ENCODE data around the gene GTF2A1. TPM values are rescaled to one million over a fixed set of nuclear protein-coding genes. Genes with fewer than 3 reads are reported as not detected.

The GTF2A1 gene
- total RNA-seq, 1 experiment from 2014 or later = 34.4 TPM

DNA sequence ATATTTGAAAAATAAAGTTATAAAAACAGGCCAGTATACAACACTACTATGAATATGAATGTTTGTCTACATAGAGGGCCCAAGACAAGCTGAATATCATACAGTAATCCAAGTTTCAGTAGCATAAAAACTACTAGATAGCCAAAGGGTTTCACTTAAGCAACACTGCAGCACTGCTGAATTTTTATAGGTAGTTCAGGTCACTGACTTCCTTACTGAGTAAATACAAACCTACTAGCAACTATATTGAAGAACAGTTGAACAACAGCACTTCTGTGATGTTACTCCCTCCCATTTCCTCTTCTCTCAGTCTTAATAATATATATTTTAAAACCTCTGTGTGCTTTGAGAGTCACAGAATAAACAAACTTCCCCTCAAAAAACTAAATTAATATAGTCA lies 42.7 kb downstream of the GTF2A1 start:
- intact Hi-C loops (cut with micrococcal nuclease; ENCODE audit: unreplicated experiment) = loop anchor here (10.0 kb wide), 1 partner anchor 223 kb away; the partner anchor contains the start of gene TSHR
- POLR2A ChIA-PET = no interaction called here

DNA sequence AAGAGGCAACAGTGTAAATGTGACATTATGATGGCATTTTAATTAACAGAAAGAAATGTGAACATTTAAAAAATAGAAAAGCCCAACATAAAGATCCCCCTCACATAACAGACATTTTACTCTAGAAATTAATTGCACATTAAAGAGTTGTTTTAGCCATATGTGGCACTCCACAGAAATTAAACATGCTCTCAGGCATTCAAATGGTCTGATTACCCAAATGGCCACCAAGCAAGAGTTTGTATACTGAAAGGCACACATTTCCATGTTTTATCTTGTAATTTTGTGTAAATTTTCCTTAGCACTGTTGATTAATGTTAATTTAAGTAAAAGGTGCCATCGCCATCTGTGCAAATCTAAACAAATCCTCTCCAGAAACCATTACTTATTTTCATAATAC lies 43.5 kb downstream of the GTF2A1 start:
- no TSS peak for BruUV-seq (replicated peaks)
- no peaks in the 10 kb centered on the region for H3K9me3 ChIP-seq (ENCODE audit: control insufficient read depth, insufficient read depth, low read depth, low read length)
- H3K4me3 ChIP-seq (ENCODE audit: low read depth in 2 of 2, low read length in 2 of 2) = no peak overlapping the region
- TF ChIP-seq POLR2AphosphoS5 (IDR thresholded peaks at IDR 0.05; ENCODE audit: low read depth, low read length) (no peak), TCF7L2 (IDR thresholded peaks at IDR 0.05; ENCODE audit: low read depth, low read length) (no peak), SIN3A (IDR thresholded peaks at IDR 0.05; ENCODE audit: borderline replicate concordance, insufficient read depth, low read depth, low read length) (no peak)
- TF ChIP-seq, protein P1, sequence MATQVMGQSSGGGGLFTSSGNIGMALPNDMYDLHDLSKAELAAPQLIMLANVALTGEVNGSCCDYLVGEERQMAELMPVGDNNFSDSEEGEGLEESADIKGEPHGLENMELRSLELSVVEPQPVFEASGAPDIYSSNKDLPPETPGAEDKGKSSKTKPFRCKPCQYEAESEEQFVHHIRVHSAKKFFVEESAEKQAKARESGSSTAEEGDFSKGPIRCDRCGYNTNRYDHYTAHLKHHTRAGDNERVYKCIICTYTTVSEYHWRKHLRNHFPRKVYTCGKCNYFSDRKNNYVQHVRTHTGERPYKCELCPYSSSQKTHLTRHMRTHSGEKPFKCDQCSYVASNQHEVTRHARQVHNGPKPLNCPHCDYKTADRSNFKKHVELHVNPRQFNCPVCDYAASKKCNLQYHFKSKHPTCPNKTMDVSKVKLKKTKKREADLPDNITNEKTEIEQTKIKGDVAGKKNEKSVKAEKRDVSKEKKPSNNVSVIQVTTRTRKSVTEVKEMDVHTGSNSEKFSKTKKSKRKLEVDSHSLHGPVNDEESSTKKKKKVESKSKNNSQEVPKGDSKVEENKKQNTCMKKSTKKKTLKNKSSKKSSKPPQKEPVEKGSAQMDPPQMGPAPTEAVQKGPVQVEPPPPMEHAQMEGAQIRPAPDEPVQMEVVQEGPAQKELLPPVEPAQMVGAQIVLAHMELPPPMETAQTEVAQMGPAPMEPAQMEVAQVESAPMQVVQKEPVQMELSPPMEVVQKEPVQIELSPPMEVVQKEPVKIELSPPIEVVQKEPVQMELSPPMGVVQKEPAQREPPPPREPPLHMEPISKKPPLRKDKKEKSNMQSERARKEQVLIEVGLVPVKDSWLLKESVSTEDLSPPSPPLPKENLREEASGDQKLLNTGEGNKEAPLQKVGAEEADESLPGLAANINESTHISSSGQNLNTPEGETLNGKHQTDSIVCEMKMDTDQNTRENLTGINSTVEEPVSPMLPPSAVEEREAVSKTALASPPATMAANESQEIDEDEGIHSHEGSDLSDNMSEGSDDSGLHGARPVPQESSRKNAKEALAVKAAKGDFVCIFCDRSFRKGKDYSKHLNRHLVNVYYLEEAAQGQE (IDR thresholded peaks at IDR 0.05; ENCODE audit: insufficient read depth in 1 of 2, low read depth in 2 of 2, low read length in 1 of 2) = no peak
- TF ChIP-seq, protein P2, sequence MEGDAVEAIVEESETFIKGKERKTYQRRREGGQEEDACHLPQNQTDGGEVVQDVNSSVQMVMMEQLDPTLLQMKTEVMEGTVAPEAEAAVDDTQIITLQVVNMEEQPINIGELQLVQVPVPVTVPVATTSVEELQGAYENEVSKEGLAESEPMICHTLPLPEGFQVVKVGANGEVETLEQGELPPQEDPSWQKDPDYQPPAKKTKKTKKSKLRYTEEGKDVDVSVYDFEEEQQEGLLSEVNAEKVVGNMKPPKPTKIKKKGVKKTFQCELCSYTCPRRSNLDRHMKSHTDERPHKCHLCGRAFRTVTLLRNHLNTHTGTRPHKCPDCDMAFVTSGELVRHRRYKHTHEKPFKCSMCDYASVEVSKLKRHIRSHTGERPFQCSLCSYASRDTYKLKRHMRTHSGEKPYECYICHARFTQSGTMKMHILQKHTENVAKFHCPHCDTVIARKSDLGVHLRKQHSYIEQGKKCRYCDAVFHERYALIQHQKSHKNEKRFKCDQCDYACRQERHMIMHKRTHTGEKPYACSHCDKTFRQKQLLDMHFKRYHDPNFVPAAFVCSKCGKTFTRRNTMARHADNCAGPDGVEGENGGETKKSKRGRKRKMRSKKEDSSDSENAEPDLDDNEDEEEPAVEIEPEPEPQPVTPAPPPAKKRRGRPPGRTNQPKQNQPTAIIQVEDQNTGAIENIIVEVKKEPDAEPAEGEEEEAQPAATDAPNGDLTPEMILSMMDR (IDR thresholded peaks at IDR 0.05) = no peak
- H3K27me3 ChIP-seq (ENCODE audit: control insufficient read depth, insufficient read depth, low read length) = no peaks in the 10 kb centered on the region
- peaks cover 3% of the 10 kb centered on the region; the same call in 1 of the 2 replicates for H3K36me3 ChIP-seq (ENCODE audit: control insufficient read depth, insufficient read depth, low read length)
- ChIA-PET POLR2A (no interaction called here), CTCF (no interaction called here)
- no peaks in the 10 kb centered on the region; the same call in 1 of the 2 replicates for H3K4me1 ChIP-seq (ENCODE audit: control insufficient read depth, insufficient read depth, low read length)
- in situ Hi-C loops (cut with HindIII; ENCODE audit: low pct_unique_long_range_greater_than_20kb, low sequenced_read_pairs) = no loop called here
- intact Hi-C loops (cut with micrococcal nuclease; ENCODE audit: unreplicated experiment) = loop anchor here (10.0 kb wide), 1 partner anchor 222 kb away; the partner anchor contains the start of gene TSHR
- ATAC-seq (no peak), DNase-seq (ENCODE audit: low read depth, low spot score) (no peak)
- no peak overlapping the region for H3K27ac ChIP-seq (ENCODE audit: low read length)

More for the DNA sequence above, 42.7 kb downstream of the GTF2A1 start:
- Histone ChIP-seq H3K4me3 (ENCODE audit: low read depth in 2 of 2, low read length in 2 of 2) (no peak overlapping the region), H3K4me1 (ENCODE audit: control insufficient read depth, insufficient read depth, low read length) (no peaks in the 10 kb centered on the region; the same call in 1 of the 2 replicates), H3K27ac (ENCODE audit: low read length) (no peak overlapping the region), H3K27me3 (ENCODE audit: control insufficient read depth, insufficient read depth, low read length) (no peaks in the 10 kb centered on the region), H3K9me3 (ENCODE audit: control insufficient read depth, insufficient read depth, low read depth, low read length) (no peaks in the 10 kb centered on the region), H3K36me3 (ENCODE audit: control insufficient read depth, insufficient read depth, low read length) (peaks cover 3% of the 10 kb centered on the region; the same call in 1 of the 2 replicates)
- TF ChIP-seq, protein P2 (IDR thresholded peaks at IDR 0.05) = no peak
- TF ChIP-seq TCF7L2 (IDR thresholded peaks at IDR 0.05; ENCODE audit: low read depth, low read length) (no peak), SIN3A (IDR thresholded peaks at IDR 0.05; ENCODE audit: borderline replicate concordance, insufficient read depth, low read depth, low read length) (no peak), POLR2AphosphoS5 (IDR thresholded peaks at IDR 0.05; ENCODE audit: low read depth, low read length) (no peak)
- TF ChIP-seq, protein P1 (IDR thresholded peaks at IDR 0.05; ENCODE audit: insufficient read depth in 1 of 2, low read depth in 2 of 2, low read length in 1 of 2) = no peak
- ATAC-seq = no peak
- DNase-seq (ENCODE audit: low read depth, low spot score) = no peak
- no TSS peak for BruUV-seq (replicated peaks)
- CTCF ChIA-PET = no interaction called here
- in situ Hi-C loops (cut with HindIII; ENCODE audit: low pct_unique_long_range_greater_than_20kb, low sequenced_read_pairs) = no loop called here

Measured in Panc1 (cell line).